T-helper 9 cell (primary cell): Measurements from ENCODE around the gene PRDM16.

Experiments used
- DNase-seq: peaks from one replicate; pipeline ENCODE4 v3.0.0-alpha.2; 2020

The PRDM16 gene

DNA sequence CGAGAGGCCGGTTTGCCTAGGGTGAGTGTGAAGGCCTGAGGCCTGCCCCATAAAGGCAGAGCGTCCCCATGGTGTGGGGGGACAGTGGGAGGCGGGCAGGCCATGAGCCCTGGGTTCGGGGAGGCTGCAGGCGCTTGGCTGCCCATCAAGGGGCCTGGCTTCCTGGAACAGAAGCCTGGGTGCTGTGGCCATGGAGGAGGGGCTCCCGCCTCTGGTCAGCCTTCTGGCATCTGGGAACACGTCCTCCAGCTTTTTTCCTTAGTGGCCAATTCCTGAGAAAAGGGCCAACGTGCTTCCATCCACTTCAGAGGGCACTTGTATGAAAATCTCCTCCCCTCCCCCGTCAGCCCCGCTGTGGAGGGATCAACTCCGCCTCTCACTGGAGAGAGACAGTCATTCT, 58.7 kb downstream of the PRDM16 start:
- no peak for DNase-seq

DNA sequence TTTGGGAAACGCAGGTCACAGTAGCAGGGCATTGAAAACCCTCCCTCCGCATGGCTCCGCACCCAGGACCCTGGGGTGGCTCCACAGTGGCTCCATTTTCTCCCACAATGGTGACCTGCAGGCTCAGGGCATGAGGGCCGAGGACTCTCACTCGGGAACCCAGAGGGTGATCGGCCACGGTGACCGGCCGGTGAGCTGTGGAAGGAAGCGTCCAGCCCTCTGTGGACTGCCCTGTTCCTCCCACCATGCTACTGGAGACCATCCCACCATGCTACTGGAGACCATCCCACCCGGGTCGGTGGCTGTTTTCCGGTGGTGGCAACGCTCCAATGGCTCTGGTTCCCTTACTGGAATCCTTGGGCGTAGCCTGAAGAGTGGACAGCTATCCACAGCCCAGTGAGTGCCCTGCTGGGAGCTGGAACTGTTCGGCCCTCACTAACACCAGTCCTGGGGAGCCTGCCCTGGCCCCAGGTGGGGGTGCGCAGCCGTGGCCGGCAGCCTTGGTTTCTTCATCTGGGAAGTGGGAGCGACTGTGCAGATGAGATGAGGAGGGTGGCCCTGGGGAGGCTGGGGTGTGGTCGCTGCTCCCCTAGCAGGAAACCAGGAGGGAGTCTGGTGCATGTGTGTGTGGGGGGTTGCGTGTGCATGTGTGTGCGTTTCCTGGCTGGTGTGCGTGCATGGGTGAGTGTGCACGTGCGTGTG, 59.6 kb downstream of the PRDM16 start:
- no peak for DNase-seq

DNA sequence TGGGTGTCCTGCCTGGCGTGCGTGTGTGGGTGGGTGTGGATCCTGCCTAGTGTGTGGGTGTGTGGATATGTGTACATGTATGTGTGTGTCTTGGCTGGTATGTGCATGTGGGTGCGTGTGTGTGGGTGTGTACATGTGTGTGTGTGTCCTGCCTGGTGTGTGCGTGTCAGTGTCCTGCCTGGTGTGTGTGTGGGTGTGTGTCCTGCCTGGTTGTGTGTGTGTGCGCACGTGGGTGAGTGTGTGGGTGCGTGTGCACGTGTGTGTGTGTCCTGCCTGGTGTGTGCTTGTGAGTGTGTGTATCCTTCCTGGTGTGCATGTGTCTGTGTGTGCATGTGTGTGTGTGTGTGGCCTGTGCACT, 60.1 kb downstream of the PRDM16 start:
- no peak for DNase-seq

DNA sequence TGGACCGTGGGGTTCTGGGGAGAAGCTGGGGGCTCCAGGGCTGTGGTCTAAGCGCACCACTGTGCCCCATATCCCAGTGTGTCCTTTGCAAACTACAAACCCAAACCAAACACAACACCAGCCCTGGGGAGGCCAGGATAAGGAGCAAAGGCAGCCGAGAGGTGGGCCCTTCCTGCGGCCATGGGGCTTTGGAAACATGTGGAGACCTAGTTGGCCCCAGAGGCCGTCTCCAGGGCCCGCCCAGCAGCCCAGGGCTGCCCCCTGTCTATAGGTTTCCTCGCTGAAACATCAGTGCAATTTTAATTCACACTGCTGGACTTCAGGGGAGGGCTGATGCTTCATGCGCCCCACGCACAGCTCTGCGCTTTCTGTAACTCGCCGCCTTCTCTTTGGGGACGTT, 61.3 kb downstream of the PRDM16 start:
- DNase-seq: no peak

DNA sequence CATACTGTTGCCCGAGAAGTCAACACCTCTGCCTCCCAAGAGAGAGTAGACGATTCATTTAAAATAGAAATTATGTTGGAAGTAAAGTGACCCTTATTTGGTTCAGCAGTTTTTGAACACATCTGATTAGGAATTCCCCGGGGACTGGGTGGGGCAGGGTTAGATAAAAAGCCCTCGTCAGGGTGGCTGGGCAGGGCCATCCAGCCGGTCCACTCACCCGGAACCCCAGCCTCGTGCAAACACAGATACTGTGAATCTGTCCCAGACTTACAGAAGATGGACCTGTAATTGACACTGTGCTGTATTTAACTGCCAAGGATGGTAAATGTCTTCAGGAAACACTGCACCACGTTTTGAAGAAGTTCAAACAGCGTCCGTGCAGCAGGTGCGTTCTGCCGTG, 63.7 kb downstream of the PRDM16 start:
- no peak for DNase-seq

DNA sequence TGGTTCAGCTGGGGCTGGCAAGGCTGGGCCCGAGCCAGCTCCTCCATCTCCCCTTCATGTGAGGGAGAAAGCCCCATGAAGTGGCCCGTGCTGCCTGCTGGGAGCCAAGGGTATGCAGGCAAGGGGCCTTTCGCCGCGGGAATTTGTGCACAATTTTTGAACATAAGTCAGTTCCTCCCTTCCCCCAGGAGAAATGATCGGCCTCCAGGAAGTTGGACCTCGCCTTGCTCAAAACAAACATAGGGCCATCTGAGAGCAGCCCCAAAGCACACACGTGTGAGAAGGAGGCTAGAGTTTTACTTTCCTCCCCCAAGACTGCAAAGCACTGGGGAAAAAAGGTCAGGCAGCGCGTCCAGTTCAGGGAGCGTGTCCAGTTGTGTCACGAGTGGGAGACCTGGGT, 64.7 kb downstream of the PRDM16 start:
- no peak for DNase-seq

DNA sequence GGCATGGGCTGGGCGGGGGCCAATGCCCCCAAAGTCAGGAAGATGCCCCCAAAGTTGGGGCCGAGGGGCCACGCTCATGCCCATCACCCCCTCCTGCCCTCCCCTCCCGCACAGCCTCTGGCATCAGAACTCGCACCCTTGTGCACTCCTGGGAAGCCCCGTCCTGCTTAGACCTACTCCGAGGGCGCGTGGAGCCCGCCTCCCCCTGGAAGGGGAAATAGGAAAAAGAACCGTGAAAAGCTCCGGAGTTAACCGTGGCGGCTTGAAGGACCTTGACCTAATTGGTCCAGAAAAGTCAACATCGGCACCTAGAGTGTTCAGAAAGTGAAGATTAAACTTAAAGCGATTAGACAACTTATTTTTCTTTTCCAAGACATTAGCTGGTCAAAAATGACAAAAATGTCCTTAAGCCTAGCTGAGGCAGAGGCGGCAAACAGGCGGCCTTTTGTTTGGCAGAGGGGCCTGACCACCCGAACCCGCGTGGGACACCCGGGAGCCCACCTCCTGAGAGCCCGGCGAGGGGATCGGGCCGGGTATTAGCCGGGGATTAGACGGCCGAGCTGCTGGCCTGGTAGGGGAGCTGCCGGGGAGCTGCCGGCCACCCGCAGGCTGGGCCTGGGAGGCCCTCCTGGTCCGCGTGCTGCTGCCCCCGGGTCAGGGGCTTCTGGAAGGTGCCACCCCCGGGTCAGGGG, 65.5 kb downstream of the PRDM16 start:
- no peak for DNase-seq

DNA sequence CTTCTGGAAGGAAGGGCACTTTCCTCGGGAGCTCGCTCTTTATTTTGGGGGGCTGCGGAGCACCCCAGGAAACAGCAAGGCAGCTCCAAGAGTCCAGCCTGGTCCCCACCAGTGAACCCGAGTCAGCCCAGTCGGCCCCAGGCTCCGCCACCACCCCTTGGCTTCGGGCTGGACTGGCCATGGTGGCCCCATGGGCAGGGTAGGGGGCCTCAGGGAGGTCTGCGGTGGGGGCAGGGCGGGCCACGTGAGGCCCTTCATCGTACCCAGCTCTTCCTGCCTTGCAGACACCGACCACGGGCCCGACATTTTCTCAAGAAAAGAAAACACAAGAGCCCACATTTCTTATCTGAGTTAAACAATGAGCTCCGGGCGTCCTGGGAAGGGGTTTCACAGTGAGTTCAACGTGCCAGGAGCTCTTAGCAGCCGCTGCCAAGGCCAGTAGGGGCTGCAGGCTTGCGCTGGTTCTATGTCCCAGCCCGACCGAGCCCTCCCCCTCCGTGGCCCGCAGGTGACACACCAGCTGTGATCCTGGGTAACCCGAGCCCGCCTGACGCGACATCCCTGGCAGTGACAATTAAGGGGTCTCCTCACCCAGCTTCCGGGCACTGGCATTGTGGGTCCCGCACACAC, 66.2 kb downstream of the PRDM16 start:
- DNase-seq: no peak

DNA sequence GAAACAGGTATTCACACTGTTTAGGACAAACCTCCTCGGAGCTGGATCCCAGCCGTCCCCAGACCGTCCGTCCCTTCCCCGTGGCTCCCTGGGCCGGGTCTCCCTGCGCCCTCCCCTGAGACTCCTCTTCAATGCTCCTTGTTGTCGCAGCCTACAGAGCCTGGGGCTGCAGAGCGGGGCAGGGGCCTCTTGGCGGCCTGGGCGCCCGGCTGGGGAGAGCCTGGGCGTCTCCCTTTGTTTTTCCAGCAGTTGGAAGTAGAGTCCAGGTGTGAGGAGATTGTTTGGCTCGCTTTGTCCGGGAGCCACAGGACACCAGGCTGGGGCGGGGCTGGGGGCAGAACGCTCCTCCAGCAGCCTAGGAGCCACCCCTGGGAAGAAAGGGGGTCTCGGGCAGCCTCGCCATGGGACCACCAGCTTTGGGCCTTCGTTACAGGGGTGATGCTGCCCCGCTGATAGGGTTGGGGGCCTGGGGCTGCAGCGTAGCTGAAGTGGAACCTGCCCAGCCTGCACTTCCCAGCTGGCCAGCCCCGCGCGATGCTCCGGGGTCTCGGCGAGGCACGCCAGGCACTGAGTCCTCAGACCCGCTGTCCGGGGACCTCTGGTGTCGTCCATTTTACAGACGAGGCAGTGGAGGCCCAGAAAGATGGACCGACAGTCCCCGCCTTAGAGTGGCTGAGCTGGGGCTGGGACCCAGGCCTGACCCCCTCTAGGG, 66.9 kb downstream of the PRDM16 start:
- no peak for DNase-seq

DNA sequence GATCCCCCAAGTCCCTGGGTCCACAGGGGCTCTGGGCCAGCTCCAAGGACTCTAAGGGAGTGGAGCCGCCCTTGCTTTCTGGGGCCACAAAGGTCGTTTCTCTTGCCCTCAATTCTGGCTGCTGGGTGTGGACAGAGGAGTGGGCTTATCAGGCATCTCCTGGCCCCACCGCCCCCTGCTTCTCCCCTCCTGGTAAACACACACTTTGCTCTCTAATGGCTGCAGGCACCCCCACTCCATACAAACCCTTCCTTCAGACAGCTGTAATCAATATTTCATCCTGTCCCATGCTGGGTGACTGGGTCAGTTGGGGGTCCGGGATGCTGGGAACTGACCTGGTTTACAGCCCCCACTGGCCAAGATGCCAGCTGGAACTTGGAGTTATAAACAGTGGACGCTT, 67.5 kb downstream of the PRDM16 start:
- no peak for DNase-seq

DNA sequence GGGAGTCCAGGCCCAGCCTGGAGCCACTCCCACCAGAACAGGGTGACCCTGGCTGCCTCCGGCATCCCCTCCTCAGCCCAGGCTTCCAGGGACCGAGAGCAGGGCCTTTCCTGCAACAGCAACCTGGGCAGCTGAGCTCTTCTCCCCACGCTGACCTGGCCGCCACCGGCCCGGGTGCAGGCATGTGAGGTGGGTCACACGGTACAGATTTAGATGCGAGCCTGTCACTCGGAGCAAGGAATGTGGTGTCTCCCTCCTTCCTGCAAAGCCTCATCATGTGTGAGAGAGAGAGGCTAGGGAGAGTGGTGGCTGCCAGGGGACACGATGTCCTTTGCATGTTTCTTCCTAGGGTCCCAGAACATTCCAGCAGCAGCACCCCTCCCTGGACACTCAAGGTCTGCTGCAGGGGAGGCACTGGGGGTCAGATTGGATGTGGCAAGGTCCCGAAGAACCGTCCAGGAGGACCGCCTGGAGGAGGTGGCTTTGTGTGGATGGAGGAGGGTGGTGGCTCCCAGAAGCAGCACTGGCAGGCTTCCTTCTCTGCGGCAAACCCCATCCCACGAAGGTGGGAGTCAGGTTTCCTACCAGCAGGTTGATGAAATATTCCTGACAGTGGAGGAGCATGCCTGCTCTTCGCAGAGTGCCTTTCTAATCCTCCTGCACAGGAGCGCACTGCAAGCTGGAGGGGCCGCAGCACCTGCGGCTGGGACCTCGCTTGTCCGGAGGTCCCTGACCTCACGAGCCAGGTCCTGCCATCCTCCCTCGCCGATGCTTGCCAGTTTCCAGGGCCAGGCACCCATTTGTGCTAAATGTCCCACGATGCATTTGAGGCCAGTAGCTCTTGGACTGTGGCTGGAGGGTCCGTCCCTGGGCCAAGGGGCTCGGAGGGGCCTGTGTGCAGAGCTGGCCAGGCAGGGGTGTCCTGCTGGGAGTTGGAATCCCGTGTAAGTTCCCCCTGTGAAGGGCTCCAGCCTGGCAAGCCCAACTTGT, 68.4 kb downstream of the PRDM16 start:
- no peak for DNase-seq

DNA sequence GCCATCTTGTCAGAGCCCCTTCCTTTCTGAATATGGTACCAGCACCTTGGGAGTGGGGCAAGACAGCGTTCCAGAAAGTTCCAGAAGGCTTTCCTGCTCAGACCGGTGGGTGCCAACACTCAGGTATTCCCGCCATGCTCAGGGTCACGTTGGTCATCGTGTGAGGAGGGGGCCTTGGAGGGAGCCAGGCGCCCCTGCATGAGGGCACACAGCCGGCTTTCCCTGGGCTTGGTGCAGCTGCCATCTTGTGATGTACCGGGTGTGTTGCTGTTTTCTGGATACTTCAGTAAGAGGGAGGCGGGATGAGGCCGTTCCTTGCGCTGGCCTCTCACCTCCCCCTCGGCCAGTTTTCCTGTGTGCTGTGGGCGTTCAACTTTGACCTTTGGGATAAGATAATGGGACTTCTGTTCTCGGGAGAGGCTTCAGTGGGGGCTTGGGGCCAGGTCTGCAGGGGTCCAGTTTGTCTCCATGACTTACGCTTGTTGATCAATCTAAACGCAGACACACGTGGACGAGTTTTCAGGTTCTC, 69.7 kb downstream of the PRDM16 start:
- no peak for DNase-seq

DNA sequence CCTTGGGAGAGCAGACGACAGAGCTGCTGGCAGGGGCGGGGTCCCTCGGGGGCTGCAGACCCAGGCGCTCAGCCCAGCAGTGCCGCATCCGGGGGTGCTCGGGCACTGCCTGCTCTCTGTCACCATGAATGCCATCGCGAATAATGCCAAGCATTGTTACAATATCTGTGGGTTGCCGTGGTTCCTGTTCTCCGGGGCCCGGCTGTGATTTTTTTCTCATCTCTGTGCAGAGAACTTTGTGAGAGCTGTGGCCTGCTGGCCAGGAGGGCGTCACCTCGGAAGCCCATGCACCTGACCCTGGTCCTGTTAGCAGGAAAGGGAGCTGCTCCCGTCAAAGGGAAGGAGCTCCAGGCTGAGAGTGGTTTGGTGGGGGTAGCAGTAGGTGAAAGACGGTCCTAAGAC, 70.4 kb downstream of the PRDM16 start:
- DNase-seq: no peak

DNA sequence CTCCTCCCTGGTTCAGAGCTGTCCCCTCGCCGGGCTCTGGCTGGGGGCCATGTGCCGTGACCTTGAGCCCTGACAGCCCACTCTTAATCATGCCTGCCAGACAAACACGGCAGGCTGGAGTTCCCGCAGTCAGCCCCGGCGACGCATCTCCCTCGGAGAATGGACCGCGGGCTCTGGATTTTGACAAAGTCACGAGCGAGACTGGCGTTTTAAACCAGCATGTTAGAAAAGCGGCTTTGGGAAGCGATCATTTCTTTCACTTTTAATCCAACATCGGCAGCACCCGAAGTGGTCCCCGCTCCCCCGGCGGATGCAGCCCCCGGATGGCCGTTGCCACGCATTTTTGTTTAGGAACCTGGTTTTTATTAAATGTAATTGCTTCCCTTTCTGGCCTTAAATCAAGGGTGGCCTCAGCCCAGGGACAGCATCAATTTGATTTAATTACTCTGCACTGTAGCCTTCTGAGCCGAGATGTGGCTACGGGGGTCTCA, 70.9 kb downstream of the PRDM16 start:
- no peak for DNase-seq

DNA sequence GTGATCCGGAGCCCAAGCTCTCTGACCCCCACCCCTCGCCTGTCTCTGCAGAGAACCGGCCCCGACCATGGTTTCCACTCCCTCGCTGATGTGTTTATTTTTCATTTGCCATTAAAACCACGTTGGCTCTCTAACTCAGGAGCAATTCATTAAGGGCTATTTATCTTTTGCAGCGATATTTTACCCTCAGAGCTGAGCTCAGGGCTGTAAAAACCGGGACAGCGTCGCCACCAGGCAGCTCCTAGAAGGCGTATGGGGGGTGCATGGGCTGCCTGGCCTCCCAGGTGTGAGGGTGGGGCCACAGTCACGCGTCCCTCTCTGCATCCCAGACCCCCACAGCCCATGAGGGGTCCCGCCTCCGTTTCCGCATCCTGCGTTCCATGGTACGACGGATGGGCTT, 71.4 kb downstream of the PRDM16 start:
- no peak for DNase-seq

DNA sequence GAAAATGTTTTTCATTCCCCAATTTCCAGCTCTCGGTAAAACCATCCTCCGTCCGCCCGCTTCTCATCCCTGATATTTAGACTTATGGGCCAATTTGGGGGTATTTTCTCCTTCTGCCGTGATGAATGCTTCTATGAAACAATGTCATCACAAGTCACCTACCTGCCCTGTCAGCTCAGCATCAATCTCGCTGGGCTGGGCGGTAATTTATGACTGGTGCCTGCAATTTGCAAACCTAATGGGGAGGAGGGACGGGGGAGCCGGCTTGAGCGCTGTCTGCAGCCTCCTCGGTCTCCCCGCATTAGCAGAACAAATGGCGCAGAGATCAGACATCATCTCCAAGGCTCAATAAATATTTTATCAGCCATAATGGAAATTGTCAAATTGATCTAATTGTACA, 72.1 kb downstream of the PRDM16 start:
- DNase-seq: no peak

DNA sequence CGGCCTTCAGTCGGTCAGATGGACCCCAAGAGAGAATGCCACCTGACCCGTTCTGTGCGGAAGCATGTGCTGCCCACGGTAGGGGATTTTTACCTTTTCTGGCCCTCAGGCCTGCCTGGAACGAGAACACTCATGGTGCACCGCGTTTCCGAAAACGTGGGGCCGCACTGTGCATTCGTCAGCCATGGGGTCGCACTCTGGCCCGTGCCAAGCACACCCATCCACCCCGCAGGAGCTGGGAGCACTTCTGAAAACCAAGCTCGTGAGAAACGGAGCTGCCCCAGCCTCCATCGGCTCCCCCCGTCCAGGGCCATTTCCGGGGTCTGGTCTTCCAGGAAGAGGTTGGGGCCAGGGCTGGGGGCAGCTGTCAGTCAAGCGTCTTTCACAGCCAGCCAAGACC, 72.8 kb downstream of the PRDM16 start:
- DNase-seq: no peak

DNA sequence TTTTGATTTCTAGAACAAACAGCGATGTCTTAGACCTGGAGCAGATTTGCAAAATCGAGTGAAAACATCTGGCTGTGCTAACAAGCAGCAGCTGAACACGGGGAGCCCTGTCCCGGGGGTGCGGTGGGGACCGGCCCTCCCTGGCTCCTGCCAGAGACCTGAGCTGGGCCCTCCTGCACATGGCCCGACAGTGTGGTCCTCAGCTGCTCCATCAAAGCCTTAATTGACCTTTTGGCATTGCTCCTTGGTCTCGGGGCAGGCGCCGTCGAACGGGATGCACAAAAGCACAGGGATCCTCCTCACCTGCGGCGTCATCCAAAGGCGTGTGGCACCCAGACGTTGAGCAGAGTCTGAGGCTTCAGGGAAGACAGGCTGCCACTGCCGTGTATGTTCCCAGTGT, 73.2 kb downstream of the PRDM16 start:
- no peak for DNase-seq

DNA sequence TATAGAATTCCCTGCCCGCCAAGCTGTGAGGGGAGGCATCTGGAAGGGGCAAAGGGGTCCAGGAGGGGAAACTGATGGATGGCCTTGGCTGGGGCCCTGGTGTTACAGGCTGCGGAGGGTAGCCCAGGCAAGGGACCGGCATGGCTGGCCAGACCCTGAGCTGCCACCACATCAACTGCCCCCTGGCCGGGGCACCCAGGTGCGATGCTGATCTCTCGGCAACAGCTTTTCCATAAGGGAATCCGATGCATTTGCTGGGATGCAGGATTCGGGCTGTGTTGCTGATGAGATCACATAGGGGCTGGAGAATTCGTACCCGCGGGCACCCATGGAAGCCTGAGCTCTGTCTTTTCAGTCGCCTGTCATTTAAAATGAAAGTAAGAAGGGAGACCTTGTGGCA, 73.7 kb downstream of the PRDM16 start:
- DNase-seq: no peak

DNA sequence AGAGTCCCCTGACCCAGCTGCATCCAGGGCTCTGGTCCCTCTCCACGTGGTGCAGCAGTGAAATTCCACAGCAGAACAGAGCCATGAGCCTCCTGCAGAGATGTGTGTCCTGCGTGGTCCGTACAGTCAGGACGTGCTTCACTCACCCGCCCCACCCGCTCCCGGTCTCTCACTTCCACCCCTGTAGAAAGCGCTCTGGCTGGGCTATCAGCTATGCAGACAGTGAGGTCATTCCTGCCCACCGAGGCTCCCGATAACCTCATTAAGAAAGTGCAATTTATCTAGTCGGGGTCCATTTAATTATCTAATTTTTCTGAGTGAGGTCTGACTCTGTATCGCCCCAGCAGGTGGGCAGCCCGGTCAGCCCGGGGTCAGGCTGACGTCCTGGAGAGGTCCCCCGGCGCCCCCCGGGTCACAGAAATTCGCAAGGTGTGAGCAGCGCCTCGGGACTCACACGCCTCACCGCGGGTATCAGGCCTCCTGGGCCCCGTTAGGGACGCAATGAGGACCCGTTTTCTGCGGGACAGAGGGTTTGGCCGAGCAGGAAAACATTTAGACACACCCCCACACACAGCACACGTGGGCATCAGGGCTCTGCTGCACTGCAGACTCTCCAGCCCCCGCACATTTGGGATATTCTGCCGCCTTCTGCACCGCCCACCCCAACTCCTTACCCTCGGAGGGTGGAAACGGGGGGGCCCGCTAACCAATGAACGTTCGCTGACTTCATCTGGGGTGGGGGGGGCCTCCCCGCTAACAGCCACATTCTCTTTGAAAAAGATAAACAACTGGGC, 76.7 kb downstream of the PRDM16 start:
- DNase-seq: no peak

DNA sequence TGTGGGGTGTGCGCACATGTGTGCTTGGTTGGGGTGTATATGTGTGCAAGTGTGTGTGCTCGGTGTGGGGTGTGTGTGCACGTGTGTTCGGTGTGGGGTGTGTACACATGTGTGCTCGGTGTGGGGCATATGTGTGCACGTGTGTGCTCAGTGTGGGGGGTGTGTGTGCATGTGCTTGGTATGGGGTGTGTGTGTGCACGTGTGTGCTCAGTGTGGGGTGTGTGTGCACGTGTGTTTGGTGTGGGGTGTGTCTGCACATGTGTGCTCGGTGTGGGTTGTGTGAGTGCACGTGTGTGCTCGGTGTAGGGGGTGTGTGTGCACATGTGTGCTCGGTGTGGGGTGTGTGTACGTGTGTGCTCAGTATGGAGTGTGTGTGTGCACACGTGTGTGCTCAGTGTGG, 77.5 kb downstream of the PRDM16 start:
- no peak for DNase-seq
